Stimulated activated CD8-positive, alpha-beta memory T cell treated with anti-CD3 and anti-CD28 coated beads, Interleukin-7, amount 100 ng/mL, for 1 hour (primary cell): Measurements from ENCODE around the gene NECTIN1.

ENCODE experiments used
- DNase-seq, 2 donors: peaks; one replicate each; pipeline ENCODE4 v3.0.0-alpha.2; 2020; ENCODE audit warnings: low read depth in 2 of 2

NECTIN1 gene

DNA sequence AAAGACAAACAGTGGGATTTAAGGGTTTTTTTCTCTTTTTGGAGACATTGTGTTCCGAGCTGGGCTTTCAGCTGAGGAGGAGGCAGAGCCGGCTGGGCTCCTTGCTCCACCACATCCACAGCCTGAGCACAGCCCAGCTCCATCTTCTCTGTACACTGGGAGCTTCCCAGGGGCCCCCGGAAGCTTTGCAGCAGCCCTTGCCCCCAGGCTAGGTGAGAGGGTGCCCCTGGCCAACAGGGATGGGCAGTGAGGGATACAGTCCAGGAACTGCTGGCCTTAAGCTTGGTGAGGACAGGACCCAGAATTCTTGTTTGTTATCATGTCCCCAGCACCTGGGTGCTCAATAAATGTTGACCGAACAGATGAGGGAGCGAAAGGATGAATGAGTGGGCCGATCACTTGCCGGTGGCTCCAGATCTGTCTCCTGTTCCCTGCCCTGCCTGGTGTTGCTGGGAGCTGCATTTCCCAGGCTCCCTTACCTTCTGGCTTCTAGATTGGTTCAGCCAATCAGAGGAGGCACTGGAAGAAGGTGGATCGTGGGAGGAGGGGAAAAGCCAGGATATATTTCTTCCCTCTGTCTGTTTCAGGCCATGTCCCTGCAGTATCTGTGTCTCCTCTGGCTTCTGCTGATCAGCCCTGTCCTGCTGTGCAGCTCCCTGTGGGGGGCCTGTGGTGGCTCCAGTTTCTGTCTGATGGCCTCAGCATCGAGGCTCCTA is 26.5 kb upstream of the NECTIN1 start:
- DNase-seq: no peak

DNA sequence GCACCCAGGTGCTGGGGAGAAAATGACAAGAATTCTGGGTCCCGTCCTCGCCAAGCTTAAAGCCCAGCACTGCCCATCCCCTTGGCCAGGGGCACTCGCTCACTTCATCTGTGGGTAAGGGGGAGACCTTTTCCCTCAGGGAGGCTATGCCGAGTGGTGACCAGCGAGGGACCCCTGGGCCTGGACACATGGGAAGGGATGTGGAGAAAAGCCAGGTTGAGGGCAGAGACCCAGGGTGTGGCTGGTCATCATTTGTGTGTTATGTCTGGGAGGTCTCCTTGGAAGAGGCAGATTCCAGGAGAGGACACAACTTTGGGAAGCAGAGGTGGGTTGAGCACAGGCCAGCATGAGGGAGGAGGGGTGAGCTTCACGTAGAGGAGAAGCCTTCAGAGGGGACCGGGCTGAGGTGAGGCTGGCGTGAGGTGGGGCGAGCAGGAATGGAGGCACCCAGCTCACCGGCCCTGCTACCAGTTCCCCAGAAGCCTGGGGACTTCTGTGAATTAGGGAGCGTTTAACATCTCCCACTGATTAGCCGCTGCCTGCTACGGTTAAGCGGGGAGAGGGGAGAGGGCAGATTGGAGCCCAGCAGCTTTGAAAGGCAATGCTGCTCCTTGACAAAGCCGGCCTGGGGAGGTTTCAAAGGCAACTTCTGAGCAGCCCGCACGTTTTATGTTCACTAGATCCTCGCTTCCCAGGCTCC is 25.8 kb upstream of the NECTIN1 start:
- DNase-seq: no peak

DNA sequence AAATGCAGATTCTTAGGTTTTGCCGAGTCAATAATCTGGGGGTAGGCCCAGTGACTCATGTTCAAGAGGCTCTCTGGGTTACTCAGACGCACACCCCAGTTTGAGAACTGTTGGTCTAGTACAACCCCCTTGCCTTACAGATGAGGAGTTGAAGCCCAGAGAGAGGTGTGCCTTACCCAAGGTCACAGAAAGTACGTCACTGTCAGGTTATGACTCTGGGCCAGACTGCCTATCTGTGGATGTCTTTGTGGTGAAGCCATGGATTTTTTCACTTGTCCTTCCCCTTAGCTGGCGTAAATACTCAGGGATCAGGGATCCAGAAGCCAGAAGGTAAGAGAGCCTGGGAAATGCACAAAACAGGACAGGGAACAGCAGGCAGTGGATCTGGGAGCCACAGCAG is 25.2 kb upstream of the NECTIN1 start:
- DNase-seq: no peak

DNA sequence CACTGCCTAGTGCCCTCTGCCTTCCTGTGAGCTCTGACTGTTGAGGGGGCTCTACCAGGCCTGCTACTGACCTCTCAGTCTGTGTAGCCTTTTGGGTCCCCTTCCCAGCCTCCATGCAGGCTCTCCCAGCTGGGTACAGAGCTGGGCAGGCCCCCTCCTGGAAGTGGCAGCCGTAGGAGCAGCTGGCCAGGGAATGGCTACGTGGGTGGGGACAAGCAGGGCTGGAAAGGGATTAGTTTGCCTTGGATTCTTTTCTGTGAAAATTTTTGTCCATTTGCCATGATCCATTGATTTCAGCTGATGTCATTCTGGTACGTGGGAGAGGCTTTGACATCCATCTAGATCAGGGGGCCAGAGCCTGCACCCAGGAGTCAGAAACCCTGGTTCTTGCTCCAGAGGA is 23.9 kb upstream of the NECTIN1 start:
- DNase-seq: no peak

DNA sequence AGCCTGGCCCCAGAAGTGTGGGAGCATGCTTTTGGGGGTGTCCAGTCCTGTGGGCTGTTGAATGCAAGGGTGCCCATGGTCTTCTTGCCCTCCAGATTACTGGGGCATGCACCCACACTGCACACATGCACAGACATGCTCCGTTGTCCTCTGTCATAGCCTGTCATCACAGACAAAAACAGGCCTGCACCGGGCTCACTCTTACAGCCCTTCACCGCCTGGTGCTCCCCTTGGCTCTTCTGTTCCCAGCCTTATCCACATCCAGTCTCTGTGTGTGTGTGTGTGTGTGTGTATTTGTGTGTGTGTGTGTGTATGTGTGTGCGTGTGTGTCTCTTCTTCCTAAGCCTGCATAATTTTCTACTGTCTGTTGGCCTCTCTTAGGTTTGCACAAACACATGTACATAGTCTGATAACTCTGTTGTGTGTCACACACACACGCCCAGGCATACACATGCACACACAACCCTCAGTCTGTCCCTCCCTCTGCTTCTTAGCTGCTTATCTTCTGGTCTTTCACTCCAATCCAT is 23.4 kb upstream of the NECTIN1 start:
- no peak for DNase-seq

DNA sequence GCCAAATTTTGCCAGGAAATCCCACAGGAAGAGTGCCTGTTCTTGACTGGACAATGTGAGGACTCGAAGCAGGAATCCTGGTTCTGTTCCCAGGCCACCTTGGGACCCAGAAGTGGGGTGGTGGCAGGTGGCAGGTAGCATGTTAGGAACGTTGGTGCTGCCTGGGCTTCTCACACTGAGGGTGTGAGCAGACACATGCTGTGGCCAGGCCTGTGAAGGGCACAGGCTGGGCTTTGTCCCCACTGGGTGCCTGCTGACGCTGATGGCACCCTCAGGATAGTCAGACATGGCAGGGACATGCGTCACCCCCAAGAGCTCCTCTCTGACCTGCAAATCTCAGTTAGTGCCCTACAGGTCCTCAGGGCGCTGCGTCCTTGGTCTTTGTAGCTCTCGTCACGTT is 21.1 kb upstream of the NECTIN1 start:
- DNase-seq: no peak

DNA sequence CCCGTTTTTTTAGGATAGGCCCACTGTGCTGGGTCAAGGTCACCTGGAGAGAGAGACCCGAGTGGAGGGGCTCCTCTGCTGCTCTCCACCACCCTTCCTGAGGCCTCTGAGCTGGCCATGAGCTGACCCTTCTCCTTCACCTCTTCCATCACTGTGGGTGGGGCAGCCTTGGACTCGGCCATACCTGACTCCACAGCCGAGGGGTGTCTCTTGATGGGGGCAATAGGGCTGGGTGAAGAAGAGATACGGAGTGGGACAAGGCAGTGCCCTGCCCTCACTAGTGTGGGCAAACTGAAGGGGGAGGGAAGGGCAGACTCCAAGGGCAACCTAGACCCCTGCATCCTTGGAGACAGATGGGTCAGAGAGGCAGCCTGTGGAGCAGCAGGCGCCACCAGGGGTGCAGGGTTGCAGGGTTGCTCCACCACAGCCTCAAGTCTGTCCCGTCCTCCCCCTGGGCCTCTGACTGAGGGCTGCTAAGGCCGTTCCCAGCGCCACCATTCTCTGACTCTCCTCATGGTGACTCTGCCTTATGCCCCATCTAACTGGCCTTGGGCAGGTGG is 20.1 kb upstream of the NECTIN1 start:
- DNase-seq: no peak

DNA sequence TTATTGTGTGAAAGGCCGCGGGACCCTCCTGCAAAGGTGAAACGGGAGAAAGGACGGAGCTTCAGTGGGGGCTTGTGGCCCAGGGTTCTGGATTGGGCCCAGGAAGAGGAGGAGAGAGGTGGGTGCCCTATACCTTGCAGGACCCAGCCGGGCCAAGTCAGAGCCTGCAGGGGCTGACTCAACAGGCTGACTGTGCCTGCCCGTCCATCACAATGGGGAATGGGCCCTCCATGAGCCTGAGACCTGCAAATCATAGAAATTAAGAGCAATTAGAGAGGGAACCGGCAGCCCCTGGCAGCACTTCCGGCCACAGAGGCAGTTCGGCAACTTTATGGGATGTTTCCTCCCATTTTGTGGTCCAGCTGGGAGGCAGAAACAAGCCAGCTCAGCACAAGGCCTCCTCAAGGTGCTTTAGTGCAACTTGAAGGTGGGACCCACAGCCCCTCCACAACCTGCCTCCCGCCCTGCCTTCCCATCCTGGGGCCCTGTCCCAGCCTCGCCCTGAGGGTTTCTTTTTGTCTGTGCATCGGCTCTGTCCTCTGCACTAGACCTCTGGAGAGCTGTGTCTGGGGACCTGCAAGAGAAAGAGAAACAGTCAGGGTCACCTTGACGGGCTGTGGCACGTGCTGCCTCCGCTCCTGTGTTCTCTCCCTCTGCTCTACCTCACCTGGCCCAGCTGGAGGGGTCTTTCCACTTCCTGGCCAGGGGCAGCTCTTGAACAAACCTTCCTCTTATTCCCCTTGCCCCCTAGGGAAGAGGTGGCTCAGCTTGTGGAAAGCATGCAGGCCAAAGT is 19.1 kb upstream of the NECTIN1 start:
- no peak for DNase-seq

DNA sequence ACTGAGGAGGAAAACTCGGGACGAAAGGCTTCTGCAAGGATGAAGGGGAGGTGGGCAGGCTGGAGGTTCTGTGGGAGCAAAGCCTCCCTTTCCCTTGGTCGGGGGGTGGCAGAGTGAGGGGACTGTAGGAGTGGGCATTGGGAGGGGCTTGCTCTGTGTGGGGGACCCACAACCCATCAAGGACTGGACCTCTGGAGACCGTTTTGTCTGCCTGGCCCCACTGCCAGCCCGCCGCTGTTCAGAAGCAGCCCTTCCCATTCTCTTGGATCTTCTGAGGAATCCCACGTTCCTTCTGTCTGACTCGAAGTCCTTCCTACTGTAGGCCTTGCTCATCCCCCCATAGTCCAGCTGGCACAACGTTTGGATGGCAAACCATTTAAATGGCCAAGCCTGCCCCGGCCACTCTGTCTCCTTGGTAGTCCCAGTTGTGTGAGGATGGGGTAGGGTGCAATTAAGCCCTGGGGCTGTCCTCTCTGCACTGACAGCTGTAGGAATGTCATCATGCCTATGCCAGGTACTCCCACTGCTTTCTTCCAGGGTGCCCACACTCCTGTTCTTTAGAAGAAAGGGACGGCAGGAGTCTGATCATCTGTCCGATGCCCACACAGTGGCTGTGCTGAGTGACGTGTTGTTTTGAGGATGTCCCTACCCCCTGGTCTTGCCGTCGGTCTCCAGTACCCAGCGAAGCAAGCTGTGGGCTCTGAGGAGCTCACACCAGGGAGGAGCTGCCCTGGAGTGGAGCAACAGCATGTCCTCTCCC is 17.0 kb upstream of the NECTIN1 start:
- DNase-seq: no peak

DNA sequence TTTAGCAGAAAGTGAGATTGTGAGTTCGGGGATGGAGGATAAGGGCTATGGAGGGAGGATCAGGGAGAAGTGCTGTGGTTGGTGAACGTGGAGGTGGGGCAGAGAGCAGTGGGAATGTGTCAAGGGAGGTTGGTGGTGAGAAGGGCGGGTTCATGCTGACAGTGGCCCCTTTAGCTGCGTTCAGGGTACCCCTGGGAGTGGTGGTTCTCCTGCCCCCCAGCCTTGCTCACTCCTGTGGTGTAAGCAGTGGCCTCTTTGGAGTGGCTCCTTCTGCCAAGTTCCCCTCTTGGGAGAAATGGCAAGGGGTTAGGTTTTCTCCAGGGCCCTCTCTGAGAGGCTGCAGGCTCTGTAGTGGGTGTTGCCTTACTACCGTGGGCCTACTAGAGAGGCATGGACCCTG is 16.1 kb upstream of the NECTIN1 start:
- no peak for DNase-seq

DNA sequence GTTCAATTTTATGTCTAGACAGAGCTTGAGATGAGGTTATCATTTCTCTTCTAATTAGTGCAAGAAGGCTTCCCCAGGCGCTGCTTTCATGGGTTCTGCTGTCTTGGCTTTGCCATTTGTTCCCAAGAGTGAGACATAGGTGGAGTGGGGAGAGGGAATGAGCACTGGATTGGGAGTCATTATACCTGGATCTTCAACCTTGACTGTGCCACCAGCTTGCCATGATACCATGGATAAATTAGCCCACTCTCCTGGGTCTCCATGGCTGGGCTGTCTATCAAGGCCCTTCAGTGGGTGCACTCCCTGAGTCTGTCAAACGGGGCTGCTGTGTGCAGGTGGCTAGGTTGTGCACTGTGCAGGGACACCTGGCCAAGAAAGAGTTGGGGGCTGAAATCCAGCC is 15.6 kb upstream of the NECTIN1 start:
- DNase-seq: no peak

DNA sequence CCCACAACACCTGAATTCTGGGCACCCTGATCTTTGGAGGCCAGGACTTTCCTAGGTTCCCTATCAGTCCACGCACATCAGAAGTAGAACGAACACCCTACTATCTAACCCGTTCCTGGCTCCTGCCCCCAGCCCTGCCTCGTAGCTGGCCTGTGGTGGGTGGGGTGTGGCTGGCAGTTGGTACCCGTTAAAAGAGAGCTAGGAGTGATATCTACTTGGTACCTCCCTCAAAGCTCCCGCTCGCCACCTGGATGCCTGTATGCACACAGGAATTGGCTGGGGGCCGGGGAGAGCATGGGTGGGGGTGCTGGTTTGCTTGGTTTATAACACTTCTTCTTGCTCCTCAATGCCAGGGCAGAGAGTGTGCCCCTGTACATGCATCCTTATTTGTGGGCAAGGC is 14.0 kb upstream of the NECTIN1 start:
- no peak for DNase-seq

DNA sequence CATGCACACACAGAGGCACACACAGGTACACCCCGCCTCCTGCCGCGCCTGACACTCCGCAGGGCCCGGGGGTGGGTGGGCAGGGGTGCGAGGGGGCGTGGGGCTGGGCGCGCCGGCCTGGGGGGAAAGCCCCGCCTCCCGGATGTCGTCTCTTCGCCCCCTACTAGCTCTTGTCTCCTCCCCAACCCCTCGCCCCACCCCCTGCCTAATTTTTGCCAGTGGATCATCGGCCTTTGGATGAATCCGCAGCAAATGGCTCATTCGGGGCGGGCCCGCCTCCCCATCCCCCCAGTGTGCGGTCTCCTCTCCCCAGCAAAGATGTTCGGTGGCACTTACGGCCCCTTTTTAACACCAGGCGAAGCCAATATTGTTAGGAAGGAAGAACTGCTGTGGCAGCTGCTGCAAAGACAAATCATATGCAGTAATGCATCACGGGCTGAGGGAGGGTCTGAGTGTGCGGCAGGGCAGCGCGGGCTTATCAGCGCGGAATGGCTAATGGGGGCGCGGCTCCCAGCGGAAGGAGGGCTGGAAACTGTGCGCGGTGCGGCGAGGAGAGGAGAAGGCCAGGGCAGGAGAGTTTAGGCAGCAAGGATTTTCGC is 13.4 kb upstream of the NECTIN1 start:
- no peak for DNase-seq

DNA sequence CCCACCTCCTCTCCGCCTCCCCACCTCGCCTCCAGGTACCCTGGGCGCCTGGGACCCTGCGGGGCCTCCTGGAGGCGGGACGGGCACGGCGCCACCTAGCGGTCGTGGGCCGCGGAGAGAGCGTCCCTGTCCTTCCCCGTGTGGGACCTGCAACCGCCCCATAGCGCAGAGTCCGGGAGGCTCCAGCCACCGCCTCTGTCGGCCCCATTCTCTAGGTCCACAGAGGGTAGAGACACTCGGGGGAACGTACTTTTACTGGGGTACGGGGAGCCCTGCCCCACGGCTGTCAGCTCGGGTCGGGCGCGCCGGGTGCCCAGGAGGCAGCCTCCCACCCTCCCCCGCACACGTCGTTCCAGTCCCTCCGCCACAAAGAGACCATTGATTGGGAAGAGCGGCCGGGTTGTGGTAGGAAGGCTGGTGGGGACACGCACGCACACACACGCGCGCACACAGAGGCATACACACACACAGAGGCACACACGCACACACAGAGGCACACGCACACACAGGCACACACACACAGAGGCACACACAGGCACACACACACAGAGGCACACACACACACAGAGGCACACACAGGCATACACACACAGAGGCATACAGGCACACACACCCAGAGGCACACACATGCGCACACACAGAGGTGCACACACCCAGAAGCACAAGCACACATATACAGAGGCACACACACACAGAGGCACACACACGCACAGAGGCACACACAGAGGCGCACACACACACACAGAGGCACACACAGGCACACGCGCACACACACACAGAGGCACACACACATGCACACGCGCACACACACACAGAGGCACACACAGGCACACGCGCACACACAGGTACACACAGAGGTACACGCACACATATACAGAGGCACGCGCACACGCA is 12.6 kb upstream of the NECTIN1 start:
- DNase-seq: peak; percentile 33 to 37

DNA sequence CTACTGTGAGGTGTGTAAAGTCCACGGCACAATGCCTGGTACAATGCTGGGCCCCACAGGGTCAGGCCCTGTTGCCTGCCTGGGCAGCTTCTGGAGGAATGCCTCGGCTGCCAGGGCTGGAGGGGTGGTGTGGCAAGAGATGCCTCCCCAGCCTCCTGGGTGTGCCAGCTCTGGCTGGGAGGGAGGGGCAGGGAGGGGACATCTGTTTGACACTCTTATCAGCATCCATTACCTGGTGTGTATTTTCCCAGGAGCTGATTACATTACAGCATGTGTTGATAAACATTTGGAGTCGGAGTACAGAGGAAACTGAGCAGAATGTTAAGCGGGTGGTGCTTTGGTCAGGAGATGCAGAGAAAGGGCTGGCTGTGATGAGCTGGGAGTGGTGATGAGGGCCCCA is 11.0 kb upstream of the NECTIN1 start:
- no peak for DNase-seq

DNA sequence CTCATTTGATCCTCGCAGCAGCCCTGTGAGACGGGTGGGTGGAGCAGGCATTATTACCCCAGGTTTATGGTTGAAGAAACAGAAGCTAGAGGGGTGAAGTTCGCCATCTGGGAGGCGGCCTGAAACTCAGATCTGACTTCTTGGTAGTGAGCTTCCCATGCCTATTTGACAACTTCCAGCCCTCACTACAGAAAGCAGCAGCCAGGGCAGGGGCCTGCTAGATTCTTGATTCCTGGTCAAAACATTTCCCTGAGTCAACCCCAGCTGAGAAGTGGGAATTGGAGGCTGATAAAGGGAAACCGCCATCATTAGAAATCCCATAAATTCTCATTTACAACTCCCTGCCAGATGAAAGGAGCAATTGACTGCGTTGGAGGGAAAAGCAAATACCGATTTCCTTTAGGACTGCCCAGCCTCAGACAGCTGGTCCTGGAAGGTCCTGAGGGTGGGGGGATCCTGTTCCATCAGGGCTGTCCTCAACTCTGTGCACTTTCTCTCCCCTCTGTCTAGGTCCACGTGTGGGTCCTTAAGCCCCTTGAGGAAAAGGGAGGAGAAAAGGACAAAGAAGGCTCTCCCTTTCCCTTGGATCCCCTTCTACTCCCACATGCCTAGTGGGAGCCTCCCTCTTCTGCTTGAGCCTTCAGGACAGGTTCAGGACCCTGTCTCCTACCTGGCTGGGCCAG is 10.2 kb upstream of the NECTIN1 start:
- DNase-seq: no peak

DNA sequence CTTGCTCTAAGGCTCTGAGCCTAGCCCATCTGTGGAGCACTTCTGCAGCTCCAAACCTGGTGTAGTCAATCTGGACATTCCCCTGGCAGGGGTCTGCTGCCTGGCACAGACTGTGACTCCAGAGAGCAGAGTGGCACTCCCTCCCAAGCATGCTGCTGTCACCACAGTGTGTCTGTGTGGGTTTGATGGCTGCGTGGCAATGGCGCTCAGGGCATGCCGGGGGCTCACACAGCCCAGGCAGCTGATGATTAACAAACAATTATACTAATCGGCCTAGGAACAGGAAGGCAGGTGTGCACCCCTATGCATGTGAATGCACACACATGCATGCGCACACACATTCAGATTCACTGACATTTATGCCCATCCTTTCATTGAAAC is 9.0 kb upstream of the NECTIN1 start:
- no peak for DNase-seq

DNA sequence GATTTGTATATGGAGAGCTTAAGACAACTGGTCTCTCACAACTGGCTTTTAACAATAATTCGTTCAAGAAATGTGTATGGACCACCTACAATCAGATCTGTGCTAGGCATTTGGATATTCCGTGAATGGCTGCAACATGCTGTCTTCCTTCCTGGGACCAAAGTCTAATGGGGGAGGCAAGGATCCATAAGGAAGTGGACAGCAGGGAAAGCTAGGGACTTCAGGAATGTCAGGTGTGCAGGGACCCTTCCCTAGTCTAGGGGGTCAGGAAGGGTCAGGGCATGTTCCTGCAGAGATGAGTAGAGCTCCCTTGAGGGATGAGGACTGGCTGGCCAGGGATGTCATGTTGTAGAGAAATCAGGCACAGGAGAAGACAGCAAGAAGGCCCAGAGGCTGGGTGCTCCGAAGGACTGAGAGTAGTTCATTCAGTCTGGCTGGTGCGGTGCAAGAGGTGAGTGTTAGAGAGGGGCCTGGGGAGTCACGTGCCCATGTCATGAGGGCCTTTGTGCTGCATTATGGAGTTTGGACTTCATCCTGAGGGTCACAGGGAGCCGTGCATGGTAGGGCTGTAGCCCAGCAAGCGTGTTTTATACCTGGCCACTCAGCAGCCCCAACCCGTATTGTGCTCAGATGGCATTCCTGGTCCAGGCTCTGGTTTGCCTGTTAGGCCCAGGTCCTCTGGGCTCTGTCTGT is 8.5 kb upstream of the NECTIN1 start:
- no peak for DNase-seq

DNA sequence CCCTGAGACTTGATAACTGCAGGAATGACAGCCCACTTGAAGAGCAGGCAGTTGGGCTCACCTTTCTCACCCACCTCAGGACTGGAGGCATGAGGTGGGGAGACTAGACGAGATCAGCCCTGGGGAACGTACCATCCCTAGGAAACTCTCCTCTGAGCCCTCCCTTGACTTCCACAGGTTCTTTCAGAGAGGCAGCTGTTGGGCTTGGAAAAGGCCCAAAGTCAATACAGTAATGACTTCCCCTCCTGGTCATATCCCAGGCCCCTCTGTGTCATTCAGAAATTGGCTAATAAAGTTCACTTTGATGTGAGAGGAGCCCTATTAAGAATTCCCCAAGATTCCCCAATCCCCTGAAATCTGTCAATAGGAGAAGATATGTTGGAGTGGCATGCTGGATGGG is 5.8 kb upstream of the NECTIN1 start:
- DNase-seq: no peak
